GM13977 (cell line): ENCODE measurements around the gene INKA1.

ENCODE experiments used
- DNase-seq: peaks from one replicate; pipeline ENCODE4 v3.0.0; 2012; ENCODE audit warnings: low spot score
- CTCF ChIP-seq: IDR thresholded peaks from 2 replicates; pipeline ENCODE4 v1.5.1; 2012; ENCODE audit warnings: mild to moderate bottlenecking, control low read depth; ENCODE audit not compliant: insufficient read depth; ENCODE audit errors: extremely low read depth, missing control alignments
- in situ Hi-C: fragments of 300-500 bp; cut with MboI; formaldehyde crosslinking; loops from one replicate; pipeline ENCODE4 v1.12.0; 2022; ENCODE audit warnings: low sequenced_read_pairs, low pct_unique_long_range_greater_than_20kb, mixed read lengths, inconsistent platforms; ENCODE audit not compliant: unreplicated experiment

INKA1 gene

GRCh38 chr3:49786357-49787181, 16.5 kb upstream of the INKA1 start, which contains the start of gene IP6K1:
IP6K1 (minus strand) TSS chr3:49786542; CDS start chr3:49748040, 38,502 bp downstream.
- DNase-seq, result peak; percentile 100
- in situ Hi-C loops, result no loop called here
- no peak for TF ChIP-seq CTCF

GRCh38 chr3:49787182-49787464, 15.9 kb upstream of the INKA1 start:
- no peak for DNase-seq
- in situ Hi-C loops, result no loop called here
- TF ChIP-seq CTCF, result no peak

GRCh38 chr3:49787536-49787935, 15.5 kb upstream of the INKA1 start:
- in situ Hi-C loops, result no loop called here
- DNase-seq, result no peak
- no peak for TF ChIP-seq CTCF

- DNase-seq, result no peak
- no peak for TF ChIP-seq CTCF
- in situ Hi-C loops, result no loop called here
Observed at GRCh38 chr3:49788056-49788455, 15.0 kb upstream of the INKA1 start.

- in situ Hi-C loops, result no loop called here
- DNase-seq, result no peak
- no peak for TF ChIP-seq CTCF
Observed at GRCh38 chr3:49790626-49791411, 12.2 kb upstream of the INKA1 start.

- in situ Hi-C loops, result no loop called here
- DNase-seq, result no peak
- TF ChIP-seq CTCF, result no peak
Observed at GRCh38 chr3:49791571-49791970, 11.5 kb upstream of the INKA1 start.
